ENCODE results near the gene ARNT2.

Gene ARNT2

GRCh38 chr15:80601256-80601655 lies 197.1 kb downstream of the ARNT2 start:
- no peak for DNase-seq

- no peak for DNase-seq
Measured at GRCh38 chr15:80604583-80605575, 200.7 kb downstream of the ARNT2 start.

GRCh38 chr15:80605591-80606150 lies 201.5 kb downstream of the ARNT2 start:
- no peak for DNase-seq

GRCh38 chr15:80606511-80607071 lies 202.4 kb downstream of the ARNT2 start:
- DNase-seq = no peak

GRCh38 chr15:80607287-80607980 lies 203.3 kb downstream of the ARNT2 start:
- DNase-seq = no peak

- no peak for DNase-seq
Measured at GRCh38 chr15:80608688-80609087, 204.5 kb downstream of the ARNT2 start.

- DNase-seq = no peak
Measured at GRCh38 chr15:80609091-80609490, 204.9 kb downstream of the ARNT2 start.

GRCh38 chr15:80609512-80609946 lies 205.3 kb downstream of the ARNT2 start:
- DNase-seq = no peak

- DNase-seq = no peak
Measured at GRCh38 chr15:80611543-80612080, 207.4 kb downstream of the ARNT2 start.

- DNase-seq = no peak
Measured at GRCh38 chr15:80612118-80612823, 208.1 kb downstream of the ARNT2 start.

GRCh38 chr15:80613762-80614365 lies 209.7 kb downstream of the ARNT2 start:
- no peak for DNase-seq

GRCh38 chr15:80614711-80615360 lies 210.7 kb downstream of the ARNT2 start:
- DNase-seq = no peak

GRCh38 chr15:80615361-80615736 lies 211.2 kb downstream of the ARNT2 start:
- DNase-seq = no peak

- no peak for DNase-seq
Measured at GRCh38 chr15:80615783-80616391, 211.7 kb downstream of the ARNT2 start.

GRCh38 chr15:80618685-80619400 lies 214.7 kb downstream of the ARNT2 start:
- DNase-seq = no peak

- no peak for DNase-seq
Measured at GRCh38 chr15:80619680-80620079, 215.5 kb downstream of the ARNT2 start.

- DNase-seq = no peak
Measured at GRCh38 chr15:80620141-80620540, 216.0 kb downstream of the ARNT2 start.

- no peak for DNase-seq
Measured at GRCh38 chr15:80620931-80621330, 216.7 kb downstream of the ARNT2 start.

GRCh38 chr15:80626643-80627120 lies 222.5 kb downstream of the ARNT2 start:
- DNase-seq = no peak

- DNase-seq = no peak
Measured at GRCh38 chr15:80629355-80629754, 225.2 kb downstream of the ARNT2 start.

Measured in effector CD8-positive, alpha-beta T cell (primary cell).